GM19238 (cell line): ENCODE results near the gene TAS1R2.
A peak's percentile ranks its signal among the peaks of the same experiment; 100 is the strongest.
"Not testable (repeated sequence)": the region's sequence is repeated elsewhere in the genome, so short reads cannot be mapped to it uniquely, and the experiment has no call there.

Source experiments
- DNase-seq: peaks from one replicate; pipeline ENCODE4 v3.0.0; 2011; ENCODE audit warnings: low spot score; ENCODE audit not compliant: insufficient read length

TAS1R2 gene

GRCh38 chr1:18859560-18859959 lies at the start of gene TAS1R2:
TAS1R2 (minus strand) TSS chr1:18859660; CDS start chr1:18859660, 0 bp downstream.
- DNase-seq = no peak

GRCh38 chr1:18907917-18908845 lies 48.7 kb upstream of the TAS1R2 start:
- DNase-seq = no peak

GRCh38 chr1:18907021-18907916 lies 47.8 kb upstream of the TAS1R2 start:
- DNase-seq = no peak

DNA sequence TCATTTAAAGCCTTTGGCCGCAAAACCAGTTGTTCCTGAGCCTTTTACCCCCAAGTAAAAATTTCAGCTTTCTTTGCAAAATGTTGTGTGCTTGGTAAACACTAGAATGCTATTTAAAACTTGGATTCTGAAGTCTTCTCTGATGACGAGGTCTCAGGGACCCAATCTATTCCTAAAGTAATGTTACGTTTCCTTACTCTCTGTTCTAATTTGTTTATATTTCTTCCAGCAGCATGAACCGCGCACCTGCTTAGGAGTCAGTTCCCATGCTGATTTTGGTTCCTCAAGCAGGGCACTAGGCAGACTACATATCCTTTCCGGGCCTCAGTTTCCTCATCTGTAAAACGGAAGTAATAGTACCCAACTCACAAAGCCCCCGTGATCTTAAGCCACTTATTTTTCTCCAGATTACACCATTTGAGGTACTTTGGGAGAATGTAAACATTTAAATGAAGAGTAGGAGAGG lies 43.9 kb upstream of the TAS1R2 start:
- DNase-seq = no peak

GRCh38 chr1:18902523-18903290 lies 43.2 kb upstream of the TAS1R2 start, which contains the start of gene ALDH4A1:
ALDH4A1 (minus strand) TSS chr1:18902555; CDS start chr1:18902523, 32 bp downstream.
- peak; percentile 99 for DNase-seq

- DNase-seq = peak; percentile 33
These were observed 42.6 kb upstream of the TAS1R2 start for GRCh38 chr1:18901952-18902522.

DNA sequence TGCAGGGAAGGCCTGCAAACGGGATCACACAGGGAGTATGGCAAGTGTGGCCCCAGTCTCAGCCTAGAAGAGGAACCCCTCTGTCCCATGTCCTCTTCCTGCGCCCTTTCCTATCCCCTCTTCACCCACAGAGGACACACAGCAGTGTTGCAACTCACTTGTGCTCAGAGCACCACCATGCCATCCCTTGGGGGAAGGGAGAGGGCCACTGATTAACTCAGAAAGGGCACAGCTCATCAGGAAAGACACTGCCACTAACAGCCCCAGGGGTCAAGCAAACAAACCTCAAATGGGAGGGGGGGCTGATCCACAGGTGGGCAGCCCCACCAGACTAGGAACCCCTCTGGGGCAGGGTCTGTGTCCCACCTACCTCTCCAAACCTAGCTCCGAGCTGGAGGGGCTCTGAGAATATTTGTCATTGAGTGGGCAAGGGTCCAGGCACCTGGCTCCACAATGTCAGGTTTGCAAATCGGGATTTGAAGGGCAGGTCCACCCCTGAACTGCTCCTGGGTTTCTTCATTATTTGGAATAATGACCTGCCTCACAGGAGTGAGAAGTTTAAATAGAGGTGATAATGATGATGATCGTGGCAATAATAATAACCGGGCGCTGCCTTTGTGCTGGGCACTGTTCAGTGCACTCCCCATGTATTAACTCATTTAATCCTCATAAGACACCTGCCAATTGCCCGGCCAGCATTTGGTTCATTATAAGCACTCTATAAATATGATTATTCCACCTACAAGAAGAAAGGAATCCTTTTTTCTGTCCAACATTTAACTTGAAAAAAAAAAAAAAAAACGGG lies 41.9 kb upstream of the TAS1R2 start:
- DNase-seq = no peak

GRCh38 chr1:18900303-18900841 lies 40.9 kb upstream of the TAS1R2 start:
- no peak for DNase-seq

DNA sequence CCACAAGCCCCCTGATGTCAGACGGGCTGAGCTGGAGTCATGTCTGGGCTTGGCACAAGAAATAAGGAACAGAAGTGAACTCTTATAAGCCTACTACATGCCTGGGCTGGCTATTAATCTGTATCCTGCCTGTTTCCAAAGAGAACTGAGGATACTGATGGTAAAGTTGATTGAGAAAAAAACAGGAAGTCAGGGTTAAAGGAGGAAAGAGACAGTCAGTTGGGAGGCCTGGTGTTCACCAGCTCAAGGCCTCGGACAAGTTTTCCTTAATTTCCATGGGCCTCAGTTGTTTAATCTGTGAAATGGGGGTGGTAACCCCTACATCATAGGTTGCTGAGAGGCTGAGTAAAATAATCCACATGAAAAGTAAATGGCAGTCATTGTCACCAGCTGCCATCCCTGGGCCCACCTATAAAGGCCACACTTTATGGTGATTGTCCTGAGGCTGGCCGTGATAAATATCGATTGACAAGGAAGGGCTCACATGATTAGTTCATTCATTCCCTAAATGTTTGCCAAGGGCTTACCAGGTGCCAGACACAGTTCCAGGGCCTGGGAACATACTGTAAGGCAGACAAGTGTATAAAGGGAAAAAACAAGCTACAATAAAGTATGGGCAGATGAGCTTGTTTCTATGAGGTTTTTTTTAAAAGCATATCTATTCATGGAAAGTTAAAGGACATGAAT lies 40.0 kb upstream of the TAS1R2 start:
- DNase-seq = no peak

- DNase-seq = no peak
These were observed 39.1 kb upstream of the TAS1R2 start for GRCh38 chr1:18898567-18898966.

- no peak for DNase-seq
These were observed 35.9 kb upstream of the TAS1R2 start for GRCh38 chr1:18895317-18895716.

- DNase-seq = no peak
These were observed 33.7 kb upstream of the TAS1R2 start for GRCh38 chr1:18893120-18893519.

- DNase-seq = not testable (repeated sequence)
These were observed 32.4 kb upstream of the TAS1R2 start for GRCh38 chr1:18891858-18892257.

GRCh38 chr1:18891426-18891780 lies 31.9 kb upstream of the TAS1R2 start:
- no peak for DNase-seq

GRCh38 chr1:18890706-18891425 lies 31.4 kb upstream of the TAS1R2 start:
- no peak for DNase-seq

DNA sequence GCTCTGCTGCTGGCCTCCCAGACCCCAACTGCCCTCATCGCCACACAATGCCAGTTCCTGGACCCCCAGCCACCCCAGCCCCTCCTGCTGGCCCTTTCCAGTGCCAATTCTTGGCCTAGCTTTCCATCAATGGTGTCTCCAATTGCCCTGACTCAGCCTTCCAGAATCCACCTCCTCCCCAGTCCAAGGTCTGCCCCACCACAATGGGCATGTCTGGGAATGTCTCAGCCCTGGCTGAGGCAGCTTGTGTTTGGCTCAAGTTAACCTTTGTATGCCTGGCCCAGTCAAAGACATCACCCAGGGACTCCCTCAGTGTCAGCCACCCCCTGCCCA lies 26.5 kb upstream of the TAS1R2 start:
- no peak for DNase-seq

DNA sequence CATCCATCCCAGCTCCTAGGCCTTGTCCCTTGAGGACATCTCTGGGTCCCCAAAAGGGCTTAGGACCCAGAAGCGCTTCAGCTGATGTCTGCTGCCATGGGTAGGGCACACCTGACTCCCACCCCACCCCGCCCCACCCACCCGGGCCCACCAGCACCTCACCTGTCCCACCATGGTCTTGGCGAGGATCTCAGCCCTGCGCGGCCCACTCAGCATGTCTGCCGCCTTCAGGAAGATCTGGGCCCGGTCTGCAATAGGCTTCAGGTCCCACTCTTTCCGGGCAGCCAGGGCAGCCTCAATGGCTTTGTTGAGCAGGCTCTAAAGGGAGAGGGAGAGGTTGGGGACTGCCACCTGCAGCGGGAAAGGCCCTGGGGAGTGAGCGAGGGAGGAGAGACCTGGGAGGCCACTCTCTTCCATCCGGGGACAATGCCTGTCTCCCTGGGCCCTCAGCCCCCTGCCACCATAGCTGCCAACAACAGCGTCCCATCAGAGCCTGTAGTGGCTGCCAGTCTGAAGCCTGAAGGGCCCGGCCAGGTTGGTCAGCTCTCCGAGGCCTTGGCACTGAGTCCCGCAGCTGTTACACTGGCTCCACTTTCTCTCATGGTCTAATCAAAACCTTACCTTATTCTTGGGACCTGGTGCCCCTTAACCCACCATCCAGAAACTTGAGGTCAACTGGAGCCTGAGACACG lies 26.0 kb upstream of the TAS1R2 start:
- DNase-seq = no peak

- DNase-seq = no peak
These were observed 25.3 kb upstream of the TAS1R2 start for GRCh38 chr1:18884727-18885126.
